Mucosa of rectum (tissue), 2 donors: Measurements from ENCODE around the gene AP1AR.

ENCODE experiments used
- H3K27ac ChIP-seq, 2 donors: one replicate each; pipeline ENCODE4 v1.7.0; 2013; ENCODE audit warnings: inconsistent platforms in 2 of 2, low read depth in 2 of 2, low read length in 2 of 2
- H3K27me3 ChIP-seq, 2 donors: one replicate each; pipeline ENCODE4 v1.7.0; 2013; ENCODE audit warnings: low read length in 2 of 2; ENCODE audit not compliant: control insufficient read depth in 2 of 2, insufficient read depth in 2 of 2
- H3K36me3 ChIP-seq, 2 donors: one replicate each; pipeline ENCODE4 v1.7.0; 2013; ENCODE audit warnings: low read length in 2 of 2; ENCODE audit not compliant: control insufficient read depth in 2 of 2, insufficient read depth in 2 of 2
- H3K4me1 ChIP-seq, 2 donors: one replicate each; pipeline ENCODE4 v1.7.0; 2013; ENCODE audit warnings: low read length in 2 of 2, mild to moderate bottlenecking in 1 of 2; ENCODE audit not compliant: control insufficient read depth in 2 of 2, insufficient read depth in 2 of 2
- H3K4me3 ChIP-seq, 2 donors: one replicate each; pipeline ENCODE4 v1.7.0; 2013; ENCODE audit warnings: low read length in 2 of 2
- H3K9ac ChIP-seq, 2 donors: one replicate each; pipeline ENCODE4 v1.7.0; 2013; ENCODE audit warnings: low read length in 2 of 2, low read depth in 1 of 2, mild to moderate bottlenecking in 1 of 2
- H3K9me3 ChIP-seq, 2 donors: one replicate each; pipeline ENCODE4 v1.7.0; 2013; ENCODE audit warnings: low read length in 2 of 2; ENCODE audit not compliant: control insufficient read depth in 2 of 2
- donor health status: healthy.
- donor health status: Normal muscosa, but diverticular disease.

The AP1AR gene

GRCh38 chr4:112251019-112251643 lies 19.5 kb downstream of the AP1AR start:
- no peak overlapping the region for H3K4me3 ChIP-seq
- no peaks in the 10 kb centered on the region for H3K9me3 ChIP-seq
- H3K27ac ChIP-seq, result no peak overlapping the region
- no peaks in the 10 kb centered on the region for H3K27me3 ChIP-seq
- no peaks in the 10 kb centered on the region for H3K4me1 ChIP-seq
- H3K9ac ChIP-seq, result no peak overlapping the region
- no peaks in the 10 kb centered on the region for H3K36me3 ChIP-seq

GRCh38 chr4:112252234-112252633 lies 20.6 kb downstream of the AP1AR start:
- H3K27me3 ChIP-seq, result no peaks in the 10 kb centered on the region
- no peaks in the 10 kb centered on the region for H3K4me1 ChIP-seq
- no peak overlapping the region for H3K27ac ChIP-seq
- H3K9ac ChIP-seq, result no peak overlapping the region
- no peaks in the 10 kb centered on the region for H3K9me3 ChIP-seq
- peaks cover 0 to 3% of the 10 kb centered on the region in 2 donors for H3K36me3 ChIP-seq
- no peak overlapping the region for H3K4me3 ChIP-seq

GRCh38 chr4:112253382-112254000 lies 21.9 kb downstream of the AP1AR start:
- H3K4me3 ChIP-seq, result no peak overlapping the region
- H3K27me3 ChIP-seq, result no peaks in the 10 kb centered on the region
- no peaks in the 10 kb centered on the region for H3K9me3 ChIP-seq
- H3K27ac ChIP-seq, result no peak overlapping the region
- peaks cover 0 to 3% of the 10 kb centered on the region in 2 donors for H3K36me3 ChIP-seq
- no peaks in the 10 kb centered on the region for H3K4me1 ChIP-seq
- no peak overlapping the region for H3K9ac ChIP-seq

GRCh38 chr4:112257098-112257497 lies 25.5 kb downstream of the AP1AR start:
- Histone ChIP-seq H3K4me1 (no peaks in the 10 kb centered on the region), H3K9me3 (no peaks in the 10 kb centered on the region), H3K9ac (no peak overlapping the region), H3K27ac (no peak overlapping the region), H3K27me3 (no peaks in the 10 kb centered on the region), H3K36me3 (peaks cover 7 to 13% of the 10 kb centered on the region in 2 donors), H3K4me3 (no peak overlapping the region)

GRCh38 chr4:112266823-112267222 lies 35.2 kb downstream of the AP1AR start:
- Histone ChIP-seq H3K9ac (no peak overlapping the region), H3K4me1 (no peaks in the 10 kb centered on the region), H3K36me3 (peaks cover 9 to 11% of the 10 kb centered on the region in 2 donors), H3K9me3 (no peaks in the 10 kb centered on the region), H3K27ac (no peak overlapping the region), H3K27me3 (no peaks in the 10 kb centered on the region), H3K4me3 (no peak overlapping the region)

- Histone ChIP-seq H3K4me1 (no peaks in the 10 kb centered on the region), H3K9me3 (no peaks in the 10 kb centered on the region), H3K9ac (no peak overlapping the region), H3K27me3 (no peaks in the 10 kb centered on the region), H3K4me3 (no peak overlapping the region), H3K36me3 (peaks cover 11% of the 10 kb centered on the region in 2 donors), H3K27ac (no peak overlapping the region)
Observed at GRCh38 chr4:112270051-112270450, 38.5 kb downstream of the AP1AR start.

GRCh38 chr4:112270640-112271421 lies 39.2 kb downstream of the AP1AR start:
- Histone ChIP-seq H3K9me3 (no peaks in the 10 kb centered on the region), H3K27ac (no peak overlapping the region), H3K36me3 (peaks cover 11 to 12% of the 10 kb centered on the region in 2 donors), H3K9ac (no peak overlapping the region), H3K4me3 (no peak overlapping the region), H3K27me3 (no peaks in the 10 kb centered on the region), H3K4me1 (no peaks in the 10 kb centered on the region)

- Histone ChIP-seq H3K27me3 (no peaks in the 10 kb centered on the region), H3K36me3 (peaks cover 10 to 16% of the 10 kb centered on the region in 2 donors), H3K4me3 (no peak overlapping the region), H3K27ac (no peak overlapping the region), H3K9ac (no peak overlapping the region), H3K4me1 (no peaks in the 10 kb centered on the region), H3K9me3 (no peaks in the 10 kb centered on the region)
Observed at GRCh38 chr4:112272292-112272691, 40.7 kb downstream of the AP1AR start.

GRCh38 chr4:112274959-112275358 lies 43.4 kb downstream of the AP1AR start:
- peaks cover 5 to 21% of the 10 kb centered on the region in 2 donors for H3K36me3 ChIP-seq
- no peaks in the 10 kb centered on the region for H3K27me3 ChIP-seq
- H3K9me3 ChIP-seq, result no peaks in the 10 kb centered on the region
- H3K27ac ChIP-seq, result no peak overlapping the region
- no peak overlapping the region for H3K9ac ChIP-seq
- no peaks in the 10 kb centered on the region for H3K4me1 ChIP-seq
- H3K4me3 ChIP-seq, result no peak overlapping the region

GRCh38 chr4:112276113-112276512 lies 44.5 kb downstream of the AP1AR start:
- Histone ChIP-seq H3K4me1 (no peaks in the 10 kb centered on the region), H3K27me3 (no peaks in the 10 kb centered on the region), H3K36me3 (peaks cover 5 to 21% of the 10 kb centered on the region in 2 donors), H3K9ac (no peak overlapping the region), H3K4me3 (no peak overlapping the region), H3K9me3 (no peaks in the 10 kb centered on the region), H3K27ac (no peak overlapping the region)
